Pancreas (tissue), 10 donors: ENCODE data around the gene LAPTM4A. TPM values are rescaled to one million over a fixed set of nuclear protein-coding genes. Genes with fewer than 3 reads are reported as not detected.

Source experiments
- ATAC-seq, 4 donors: fragments of 200-7000 bp; cut with Tn5 transposase; one replicate each; pipeline versions ENCODE4 v1.8.0 to v1.9.1; 2020; ENCODE audit warnings: mild to moderate bottlenecking in 4 of 4, moderate library complexity in 4 of 4
- DNase-seq, 6 donors: peaks; one replicate each; pipeline ENCODE4 v3.0.0-alpha.2; 2020
- FAIRE-seq: peaks from 2 replicates; lab custom pipeline; 2012; peaks lifted over from hg19 to GRCh38; lab: Jason Lieb, UNC
- H3K27ac ChIP-seq, 4 donors: fragments of 200-600 bp; sonication (generic); 1 replicate in 3 of 4; 2 replicates in 1 of 4; pipeline versions ENCODE4 v1.5.0 to v1.8.0; 2020
- H3K27me3 ChIP-seq, 4 donors: fragments of 200-600 bp; one replicate each; pipeline ENCODE4 v1.8.0; 2021
- H3K36me3 ChIP-seq, 3 donors: fragments of 200-600 bp; sonication (generic) in 1 of 3; one replicate each; pipeline versions ENCODE4 v1.5.0 to v1.8.0; 2020 to 2021
- H3K4me1 ChIP-seq, 3 donors: fragments of 200-600 bp; one replicate each; pipeline ENCODE4 v1.8.0; 2021
- H3K4me3 ChIP-seq, 4 donors: fragments of 200-600 bp; sonication (generic) in 2 of 4; one replicate each; pipeline versions ENCODE4 v1.5.0 to v1.8.0; 2020 to 2021
- H3K9me3 ChIP-seq, 4 donors: fragments of 200-600 bp; one replicate each; pipeline ENCODE4 v1.8.0; 2021
- WGBS, 2 donors: extraction: QIAGEN DNeasy Blood & Tissue Kit; methylation state at CpG; one replicate each; pipeline ENCODE4 v1.1.7; 2013; 5-methylcytosine and 5-hydroxymethylcytosine counted together
- intact Hi-C, 3 donors: fragments of 100-400 bp; cut with DNase I; formaldehyde crosslinking; loops; one replicate each; pipeline versions ENCODE4 v1.11.1 to v1.14.2; 2022
- polyA plus RNA-seq, 2 donors: library from polyadenylated mRNA; stranded (reverse); fragments of 200-250 nt; gene quantifications; one replicate each; pipeline ENCODE4 v1.2.3, GENCODE V29; 2013
- total RNA-seq, 6 donors: library from RNA; stranded (reverse); fragmentation: NEBNext Ultra II Directional in 4 of 6; extraction: Animal tissue kit (Norgen Biotek cat#: 25700) in 4 of 6; gene quantifications; one replicate each; pipeline versions ENCODE4 v1.2.1 to v1.2.4, GENCODE V29; 2021 to 2023
- TF ChIP-seq, protein P1 (sequence below), 4 donors: fragments of 200-600 bp; sonication (generic) in 3 of 4; IDR thresholded peaks; one replicate each; pipeline versions ENCODE4 v1.5.0 to v1.8.0; 2021; ENCODE audit warnings: antibody characterized with exemption in 4 of 4
- donor health status: healthy with polysubstance abuse.
- donor health status: DM: no; HTN: no; CAD: no; lungs with moderate emphysema.
- donor health status: DM: no; HTN: no; CAD: no.
- donor health status: control.
- donor health status: control.
- donor health status: Bipolar disorder and iron deficiency.
- donor health status: DM: yes; HTN: yes; CAD: no.
- donor health status: DM: no; HTN: no; CAD: no.
- donor health status: DM: no; HTN: no; CAD: no.
- donor health status: DM: yes; HTN: yes; CAD: no.

LAPTM4A gene
- total and polyA plus RNA-seq, 8 donors: 57.8 to 163 (median 98.7) TPM

DNA sequence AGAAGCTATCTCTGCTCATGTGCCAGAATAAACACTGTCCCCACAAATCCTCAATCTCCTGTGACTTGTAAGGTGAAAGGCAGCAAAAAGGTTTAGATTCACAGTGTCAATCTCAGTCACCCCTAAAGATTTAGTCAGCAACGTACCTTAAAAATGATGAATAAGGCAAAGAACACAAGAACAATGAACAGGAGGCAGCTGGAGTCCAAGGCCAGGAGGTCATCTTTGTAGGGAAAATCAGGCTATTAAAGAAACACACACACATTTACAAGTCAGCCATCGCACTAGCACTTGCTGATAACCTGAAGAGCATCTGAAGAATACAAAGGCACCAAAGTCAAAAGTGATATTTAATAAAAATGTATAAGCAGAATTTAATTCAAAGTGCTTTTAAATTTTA, 16.6 kb downstream of the LAPTM4A start:
- Histone ChIP-seq H3K27ac (no peak overlapping the region), H3K36me3 (peaks cover 3 to 67% (median 19%) of the 10 kb centered on the region in 3 donors), H3K4me1 (no peaks in the 10 kb centered on the region), H3K9me3 (no peaks in the 10 kb centered on the region), H3K27me3 (no peaks in the 10 kb centered on the region), H3K4me3 (no peak overlapping the region)
- TF ChIP-seq, protein P1, sequence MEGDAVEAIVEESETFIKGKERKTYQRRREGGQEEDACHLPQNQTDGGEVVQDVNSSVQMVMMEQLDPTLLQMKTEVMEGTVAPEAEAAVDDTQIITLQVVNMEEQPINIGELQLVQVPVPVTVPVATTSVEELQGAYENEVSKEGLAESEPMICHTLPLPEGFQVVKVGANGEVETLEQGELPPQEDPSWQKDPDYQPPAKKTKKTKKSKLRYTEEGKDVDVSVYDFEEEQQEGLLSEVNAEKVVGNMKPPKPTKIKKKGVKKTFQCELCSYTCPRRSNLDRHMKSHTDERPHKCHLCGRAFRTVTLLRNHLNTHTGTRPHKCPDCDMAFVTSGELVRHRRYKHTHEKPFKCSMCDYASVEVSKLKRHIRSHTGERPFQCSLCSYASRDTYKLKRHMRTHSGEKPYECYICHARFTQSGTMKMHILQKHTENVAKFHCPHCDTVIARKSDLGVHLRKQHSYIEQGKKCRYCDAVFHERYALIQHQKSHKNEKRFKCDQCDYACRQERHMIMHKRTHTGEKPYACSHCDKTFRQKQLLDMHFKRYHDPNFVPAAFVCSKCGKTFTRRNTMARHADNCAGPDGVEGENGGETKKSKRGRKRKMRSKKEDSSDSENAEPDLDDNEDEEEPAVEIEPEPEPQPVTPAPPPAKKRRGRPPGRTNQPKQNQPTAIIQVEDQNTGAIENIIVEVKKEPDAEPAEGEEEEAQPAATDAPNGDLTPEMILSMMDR (IDR thresholded peaks at IDR 0.05): no peak
- ATAC-seq (no peak), FAIRE-seq (no peak), DNase-seq (no peak)
- WGBS, 2 donors: 53 to 67% methylated on average over 2 of the region's 2 CpGs
- intact Hi-C loops: no loop called here

DNA sequence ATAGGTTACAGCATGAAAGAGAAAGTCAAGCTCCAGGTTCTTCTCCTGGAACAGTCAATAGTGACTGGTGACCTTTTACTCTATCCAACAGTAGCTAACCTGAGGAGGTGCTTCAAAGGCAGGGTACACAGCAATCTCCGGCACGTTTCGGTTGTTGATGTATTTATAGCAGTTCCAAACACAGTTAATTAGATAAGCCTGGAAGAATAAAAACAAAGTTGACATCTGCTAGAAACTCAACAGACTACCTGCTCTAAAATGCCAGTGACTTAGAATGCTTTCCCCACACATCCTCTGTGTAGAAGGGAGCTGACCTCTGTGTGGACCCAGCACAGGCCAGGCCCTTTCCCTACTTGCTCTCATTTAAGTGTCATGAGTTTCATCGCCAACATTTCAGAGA, 17.2 kb downstream of the LAPTM4A start:
- no peak for FAIRE-seq
- intact Hi-C loops: no loop called here
- 51 to 59% methylated on average over 4 of the region's 4 CpGs for WGBS, 2 donors
- H3K36me3 ChIP-seq: peaks cover 3 to 61% (median 13%) of the 10 kb centered on the region in 3 donors
- H3K4me3 ChIP-seq: no peak overlapping the region
- no peak for DNase-seq
- no peaks in the 10 kb centered on the region for H3K9me3 ChIP-seq
- no peaks in the 10 kb centered on the region for H3K4me1 ChIP-seq
- TF ChIP-seq, protein P1 (IDR thresholded peaks at IDR 0.05): no peak
- no peaks in the 10 kb centered on the region for H3K27me3 ChIP-seq
- no peak for ATAC-seq
- H3K27ac ChIP-seq: no peak overlapping the region

- WGBS, 2 donors: 86 to 89% methylated on average over 3 of the region's 3 CpGs
- no peaks in the 10 kb centered on the region for H3K27me3 ChIP-seq
- FAIRE-seq: no peak
- ATAC-seq: no peak
- H3K4me3 ChIP-seq: no peak overlapping the region
- intact Hi-C loops: no loop called here
- H3K27ac ChIP-seq: no peak overlapping the region
- H3K4me1 ChIP-seq: no peaks in the 10 kb centered on the region
- TF ChIP-seq, protein P1 (IDR thresholded peaks at IDR 0.05): no peak
- H3K36me3 ChIP-seq: peaks cover 3 to 58% (median 8%) of the 10 kb centered on the region in 3 donors
- H3K9me3 ChIP-seq: no peaks in the 10 kb centered on the region
- no peak for DNase-seq
These were observed 18.1 kb downstream of the LAPTM4A start for GRCh38 chr2:20033322-20033721.

DNA sequence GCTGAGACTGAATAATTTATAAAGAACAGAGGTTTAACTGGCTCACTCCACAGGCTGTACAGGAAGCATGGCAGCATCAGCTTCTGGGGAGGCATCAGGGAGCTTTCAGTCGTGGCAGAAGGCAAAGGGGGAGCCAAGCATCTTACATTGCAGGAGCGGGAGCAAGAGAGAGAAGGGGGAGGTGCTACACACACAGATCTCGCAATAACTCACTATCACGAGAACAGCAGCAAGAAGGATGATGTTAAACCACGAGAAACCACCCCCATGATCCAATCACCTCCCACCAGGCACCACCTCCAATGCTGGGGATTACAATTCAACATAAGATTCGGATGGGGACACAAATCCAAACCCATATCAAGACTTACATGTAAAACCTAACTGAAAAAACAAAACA, 21.2 kb downstream of the LAPTM4A start:
- H3K36me3 ChIP-seq: peaks cover 3 to 44% (median 8%) of the 10 kb centered on the region in 3 donors

More for the DNA sequence above, 21.2 kb downstream of the LAPTM4A start:
- H3K4me1 ChIP-seq: no peaks in the 10 kb centered on the region
- no peak overlapping the region for H3K27ac ChIP-seq
- TF ChIP-seq, protein P1 (IDR thresholded peaks at IDR 0.05): no peak
- FAIRE-seq (no peak), DNase-seq (no peak), ATAC-seq (no peak)
- intact Hi-C loops: no loop called here
- H3K4me3 ChIP-seq: no peak overlapping the region
- no peaks in the 10 kb centered on the region for H3K27me3 ChIP-seq
- no peaks in the 10 kb centered on the region for H3K9me3 ChIP-seq
- 96 to 99% methylated on average over 6 of the region's 6 CpGs for WGBS, 2 donors
